HUES6 (cell line): Measurements from ENCODE around the gene C12orf57.
A peak's percentile ranks its signal among the peaks of the same experiment; 100 is the strongest.
"Not testable (repeated sequence)": the region's sequence is repeated elsewhere in the genome, so short reads cannot be mapped to it uniquely, and the experiment has no call there.

Source experiments
- H3K27ac ChIP-seq: 2 replicates; pipeline ENCODE4 v1.7.0; 2013; ENCODE audit warnings: low read depth, mild to moderate bottlenecking, low read length, inconsistent platforms
- H3K27me3 ChIP-seq: 2 replicates; pipeline ENCODE4 v1.6.1; 2013; ENCODE audit warnings: low read length; ENCODE audit not compliant: control insufficient read depth, insufficient read depth
- H3K36me3 ChIP-seq: 2 replicates; pipeline ENCODE4 v1.6.1; 2013; ENCODE audit warnings: low read length; ENCODE audit not compliant: control insufficient read depth, insufficient read depth
- H3K4me1 ChIP-seq: 2 replicates; pipeline ENCODE4 v1.6.1; 2013; ENCODE audit warnings: low read length; ENCODE audit not compliant: control insufficient read depth, insufficient read depth
- H3K4me3 ChIP-seq: 2 replicates; pipeline ENCODE4 v1.5.1; 2013; ENCODE audit warnings: low read depth, low read length
- H3K9ac ChIP-seq: one replicate; pipeline ENCODE4 v1.6.1; 2013; ENCODE audit warnings: mild to moderate bottlenecking, low read length
- H3K9me3 ChIP-seq: 2 replicates; pipeline ENCODE4 v1.6.1; 2013; ENCODE audit warnings: low read depth, low read length; ENCODE audit not compliant: control insufficient read depth, insufficient read depth

C12orf57 gene, protein sequence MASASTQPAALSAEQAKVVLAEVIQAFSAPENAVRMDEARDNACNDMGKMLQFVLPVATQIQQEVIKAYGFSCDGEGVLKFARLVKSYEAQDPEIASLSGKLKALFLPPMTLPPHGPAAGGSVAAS

DNA sequence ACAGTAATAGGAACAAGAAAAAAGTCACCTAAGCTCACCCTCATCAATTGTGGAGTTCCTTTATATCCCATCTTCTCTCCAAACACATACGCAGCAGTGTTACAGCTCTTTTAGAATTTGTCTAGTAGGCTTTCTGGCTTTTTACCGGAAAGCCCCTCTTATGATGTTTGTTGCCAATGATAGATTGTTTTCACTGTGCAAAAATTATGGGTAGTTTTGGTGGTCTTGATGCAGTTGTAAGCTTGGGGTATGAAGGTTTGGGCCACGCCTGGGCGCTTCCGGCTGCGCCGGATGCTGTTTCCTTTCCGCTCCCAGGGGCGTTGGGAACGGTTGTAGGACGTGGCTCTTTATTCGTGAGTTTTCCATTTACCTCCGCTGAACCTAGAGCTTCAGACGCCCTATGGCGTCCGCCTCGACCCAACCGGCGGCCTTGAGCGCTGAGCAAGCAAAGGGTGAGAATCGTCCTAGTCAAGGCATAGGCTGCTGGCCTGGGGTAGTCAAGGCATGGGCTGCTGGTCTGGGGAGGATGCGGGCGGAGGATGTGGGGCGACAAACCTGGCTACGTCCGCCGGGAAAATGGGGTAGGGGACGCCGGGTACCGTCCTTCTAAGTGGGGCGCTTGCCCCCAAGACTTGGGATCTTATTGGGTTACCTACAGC is at the start of gene C12orf57, which contains the start of gene RNU7-1:
Gene C12orf57 (plus strand): TSS at position 301 of the 659 bp plus-strand sequence. CDS start 100 bp downstream, at position 401.
Gene RNU7-1 (plus strand): TSS at position 95 of the 659 bp plus-strand sequence.
- Histone ChIP-seq H3K27me3 (no peaks in the 10 kb centered on the region), H3K9ac (peak within 1 kb of the TSS; percentile 94), H3K4me3 (peak within 1 kb of the TSS; percentile 84), H3K4me1 (peaks cover 24% of the 10 kb centered on the region), H3K36me3 (peaks cover 25% of the 10 kb centered on the region), H3K27ac (peak within 1 kb of the TSS; percentile 99), H3K9me3 (no peaks in the 10 kb centered on the region)

- no peak overlapping the region for H3K9ac ChIP-seq
- H3K4me3 ChIP-seq: no peak overlapping the region
- H3K36me3 ChIP-seq: no peaks in the 10 kb centered on the region
- H3K4me1 ChIP-seq: peaks cover 11% of the 10 kb centered on the region; the same call in 1 of the 2 replicates
- H3K27ac ChIP-seq: no peak overlapping the region
- H3K9me3 ChIP-seq: no peaks in the 10 kb centered on the region
- H3K27me3 ChIP-seq: no peaks in the 10 kb centered on the region
These were observed 49.5 kb upstream of the C12orf57 start for GRCh38 chr12:6894321-6894720.

- Histone ChIP-seq H3K4me1 (no peaks in the 10 kb centered on the region), H3K36me3 (no peaks in the 10 kb centered on the region), H3K27ac (no peak overlapping the region), H3K4me3 (no peak overlapping the region), H3K9me3 (no peaks in the 10 kb centered on the region), H3K27me3 (no peaks in the 10 kb centered on the region), H3K9ac (no peak overlapping the region)
These were observed 46.9 kb upstream of the C12orf57 start for GRCh38 chr12:6896846-6897435.

GRCh38 chr12:6899427-6899826 is 44.4 kb upstream of the C12orf57 start:
- Histone ChIP-seq H3K4me3 (no peak overlapping the region), H3K9ac (no peak overlapping the region), H3K36me3 (no peaks in the 10 kb centered on the region), H3K27me3 (no peaks in the 10 kb centered on the region), H3K9me3 (no peaks in the 10 kb centered on the region), H3K4me1 (peaks cover 11% of the 10 kb centered on the region), H3K27ac (no peak overlapping the region)

GRCh38 chr12:6899837-6900519 is 43.8 kb upstream of the C12orf57 start:
- H3K9me3 ChIP-seq: no peaks in the 10 kb centered on the region
- no peak overlapping the region for H3K27ac ChIP-seq
- peaks cover 11% of the 10 kb centered on the region for H3K4me1 ChIP-seq
- H3K36me3 ChIP-seq: no peaks in the 10 kb centered on the region
- H3K9ac ChIP-seq: no peak overlapping the region
- H3K27me3 ChIP-seq: no peaks in the 10 kb centered on the region
- no peak overlapping the region for H3K4me3 ChIP-seq

DNA sequence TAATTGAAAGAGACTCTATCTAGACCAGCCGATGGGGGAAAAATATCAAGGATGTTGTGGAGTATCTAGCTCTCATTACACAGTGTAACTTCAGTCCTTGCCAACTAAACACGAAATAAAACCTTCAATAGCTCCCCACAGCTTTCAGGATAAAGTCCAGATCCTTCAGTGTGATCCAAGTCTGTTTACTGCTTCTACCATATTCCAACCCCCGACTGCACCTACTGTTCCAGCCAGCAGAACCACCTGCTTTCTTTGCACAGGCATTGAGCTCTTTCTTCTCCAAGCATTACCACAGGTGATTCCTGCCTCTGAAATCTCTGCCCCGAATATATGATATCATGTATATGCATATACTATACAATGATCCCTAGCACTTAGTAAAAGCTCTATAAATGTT is 41.4 kb upstream of the C12orf57 start:
- peaks cover 16% of the 10 kb centered on the region for H3K4me1 ChIP-seq
- no peaks in the 10 kb centered on the region for H3K36me3 ChIP-seq
- no peak overlapping the region for H3K9ac ChIP-seq
- no peak overlapping the region for H3K4me3 ChIP-seq
- H3K27ac ChIP-seq: no peak overlapping the region
- peaks cover 10% of the 10 kb centered on the region; the same call in 1 of the 2 replicates for H3K27me3 ChIP-seq
- H3K9me3 ChIP-seq: no peaks in the 10 kb centered on the region

GRCh38 chr12:6903722-6904121 is 40.1 kb upstream of the C12orf57 start:
- Histone ChIP-seq H3K4me3 (no peak overlapping the region), H3K36me3 (no peaks in the 10 kb centered on the region), H3K27ac (no peak overlapping the region), H3K9ac (no peak overlapping the region), H3K9me3 (no peaks in the 10 kb centered on the region), H3K4me1 (peaks cover 16% of the 10 kb centered on the region), H3K27me3 (peaks cover 10% of the 10 kb centered on the region; the same call in 1 of the 2 replicates)

- H3K36me3 ChIP-seq: no peaks in the 10 kb centered on the region
- no peaks in the 10 kb centered on the region for H3K9me3 ChIP-seq
- peak within 1 kb of the TSS; percentile 29 for H3K27ac ChIP-seq
- H3K27me3 ChIP-seq: peaks cover 10% of the 10 kb centered on the region; the same call in 1 of the 2 replicates
- H3K4me1 ChIP-seq: peaks cover 16% of the 10 kb centered on the region
- H3K9ac ChIP-seq: peak within 1 kb of the TSS; percentile 72
- H3K4me3 ChIP-seq: peak within 1 kb of the TSS; percentile 63
These were observed 39.2 kb upstream of the C12orf57 start, which contains the start of gene LRRC23 for GRCh38 chr12:6904280-6905276. TSS of gene LRRC23 (plus strand) at chr12:6904822. CDS start at chr12:6905634, 812 bp downstream.

DNA sequence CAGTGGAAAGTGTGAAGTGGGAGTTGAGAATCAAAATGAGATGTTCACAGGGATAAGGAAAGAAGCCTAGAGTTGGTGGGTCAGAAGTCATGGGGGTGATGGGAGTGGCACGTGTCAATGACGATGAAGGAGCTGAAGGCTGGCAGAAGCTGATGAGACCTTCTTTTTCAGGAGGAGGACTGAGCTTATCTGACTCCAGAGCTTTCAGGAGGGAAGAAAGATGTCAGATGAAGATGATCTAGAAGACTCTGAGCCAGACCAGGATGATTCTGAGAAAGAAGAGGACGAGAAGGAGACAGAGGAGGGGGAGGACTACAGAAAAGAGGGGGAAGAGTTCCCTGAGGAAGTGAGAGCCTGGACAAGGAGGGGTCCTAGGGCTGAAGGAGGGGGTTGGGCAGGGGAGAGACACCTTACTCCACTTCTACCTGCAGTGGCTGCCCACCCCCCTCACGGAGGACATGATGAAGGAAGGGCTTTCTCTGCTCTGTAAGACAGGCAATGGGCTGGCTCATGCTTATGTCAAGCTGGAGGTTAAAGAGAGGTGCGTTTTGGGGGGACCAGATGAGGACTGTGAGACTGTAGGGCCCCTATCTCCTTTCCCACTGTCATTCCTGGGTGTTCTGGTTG is 38.3 kb upstream of the C12orf57 start:
- Histone ChIP-seq H3K9me3 (no peaks in the 10 kb centered on the region), H3K36me3 (no peaks in the 10 kb centered on the region), H3K27ac (no peak overlapping the region), H3K27me3 (peaks cover 10% of the 10 kb centered on the region; the same call in 1 of the 2 replicates), H3K9ac (peak overlapping the region; percentile 72), H3K4me1 (peaks cover 16% of the 10 kb centered on the region), H3K4me3 (peak overlapping the region; percentile 63)

DNA sequence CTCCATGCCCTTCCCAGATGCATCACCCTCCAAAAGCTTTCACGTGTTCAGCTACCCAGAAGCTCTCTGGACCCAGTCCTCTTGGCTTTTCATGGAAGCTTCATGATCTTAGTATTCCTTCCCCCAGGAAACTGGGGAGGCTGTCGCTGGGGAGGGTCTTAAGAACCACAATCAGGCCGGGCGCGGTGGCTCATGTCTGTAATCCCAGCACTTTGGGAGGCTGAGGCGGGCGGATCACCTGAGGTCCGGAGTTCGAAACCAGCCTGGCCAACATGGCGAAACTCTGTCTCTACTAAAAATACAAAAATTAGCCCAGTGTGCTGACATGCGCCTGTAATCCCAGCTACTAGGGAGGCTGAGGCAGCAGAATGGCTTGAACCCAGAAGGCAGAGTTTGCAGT is 35.7 kb upstream of the C12orf57 start:
- H3K36me3 ChIP-seq, H3K4me3 ChIP-seq, H3K9ac ChIP-seq, H3K27ac ChIP-seq, H3K9me3 ChIP-seq: not testable (repeated sequence)
- peaks cover 13% of the 10 kb centered on the region; the same call in 1 of the 2 replicates for H3K27me3 ChIP-seq
- H3K4me1 ChIP-seq: peaks cover 22% of the 10 kb centered on the region
